Ishikawa (cell line): ENCODE measurements around the gene SP4.

Source experiments
- CREB1 ChIP-seq: IDR thresholded peaks from 2 replicates; pipeline ENCODE4 v1.6.1; 2012; ENCODE audit warnings: low read depth
- EGR1 ChIP-seq: IDR thresholded peaks from 2 replicates; pipeline ENCODE4 v1.6.1; 2012
- EP300 ChIP-seq: IDR thresholded peaks from 2 replicates; pipeline ENCODE4 v1.6.1; 2012; ENCODE audit warnings: borderline replicate concordance
- TAF1 ChIP-seq: IDR thresholded peaks from 2 replicates; pipeline ENCODE4 v1.6.1; 2012; ENCODE audit warnings: low read depth, mild to moderate bottlenecking
- TCF12 ChIP-seq: IDR thresholded peaks from 2 replicates; pipeline ENCODE4 v1.6.1; 2012; ENCODE audit warnings: low read depth
- TEAD4 ChIP-seq: IDR thresholded peaks from 2 replicates; pipeline ENCODE4 v1.6.1; 2012
- YY1 ChIP-seq: IDR thresholded peaks from 2 replicates; pipeline ENCODE4 v1.6.1; 2012; ENCODE audit warnings: low read depth
- TF ChIP-seq, protein P1 (sequence below): IDR thresholded peaks from 2 replicates; pipeline ENCODE4 v1.6.1; 2012

DNA sequence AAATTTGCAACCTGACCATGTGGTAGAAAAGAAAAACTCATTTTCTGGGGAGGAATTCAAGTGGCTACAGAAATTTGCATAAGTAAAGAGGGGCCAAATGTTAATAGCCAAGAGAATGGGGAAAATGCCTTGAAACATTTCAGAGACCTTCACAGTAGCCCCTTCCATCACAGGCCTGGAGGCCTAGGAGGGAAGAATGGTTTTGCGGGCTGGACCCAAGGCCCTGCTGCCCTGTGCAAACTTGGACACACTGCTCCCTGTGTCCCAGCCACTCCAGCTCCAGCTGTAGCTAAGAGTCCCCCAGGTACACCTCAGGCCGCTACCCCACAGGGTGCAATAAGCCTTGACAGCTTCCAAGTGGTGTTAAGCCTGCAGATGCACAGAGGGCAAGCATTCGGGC is 98.6 kb downstream of the SP4 start:
- TF ChIP-seq TEAD4 (no peak), TAF1 (no peak), YY1 (no peak), EP300 (no peak), CREB1 (no peak), EGR1 (no peak), TCF12 (no peak)
- TF ChIP-seq, protein P1, sequence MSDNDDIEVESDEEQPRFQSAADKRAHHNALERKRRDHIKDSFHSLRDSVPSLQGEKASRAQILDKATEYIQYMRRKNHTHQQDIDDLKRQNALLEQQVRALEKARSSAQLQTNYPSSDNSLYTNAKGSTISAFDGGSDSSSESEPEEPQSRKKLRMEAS: no peak
